Psoas muscle (tissue), 8 donors: Measurements from ENCODE around the gene GABRE. TPM values are rescaled to one million over a fixed set of nuclear protein-coding genes. Genes with fewer than 3 reads are reported as not detected.
"Not testable (repeated sequence)": the region's sequence is repeated elsewhere in the genome, so short reads cannot be mapped to it uniquely, and the experiment has no call there.

Experiments used
- ATAC-seq, 4 donors: fragments of 200-7000 bp; cut with Tn5 transposase; one replicate each; pipeline ENCODE4 v1.9.1; 2020; ENCODE audit warnings: moderate library complexity in 3 of 4, mild to moderate bottlenecking in 2 of 4
- DNase-seq, 2 donors: peaks; one replicate each; pipeline ENCODE4 v3.0.0-alpha.2; 2020
- H3K27ac ChIP-seq: fragments of 200-600 bp; one replicate; pipeline ENCODE4 v1.8.0; 2022
- H3K27me3 ChIP-seq, 3 donors: fragments of 200-600 bp in 1 of 3; one replicate each; pipeline versions ENCODE4 v1.6.1 to v1.8.0; 2013 to 2022; ENCODE audit warnings: low read length in 2 of 3, mild to moderate bottlenecking in 2 of 3, moderate library complexity in 1 of 3; ENCODE audit not compliant: insufficient read depth in 3 of 3
- H3K36me3 ChIP-seq, 2 donors: fragments of 200-600 bp in 1 of 2; one replicate each; pipeline versions ENCODE4 v1.6.1 to v1.8.0; 2013 to 2022; ENCODE audit warnings: low read depth in 1 of 2, mild to moderate bottlenecking in 1 of 2, moderate library complexity in 1 of 2; ENCODE audit not compliant: insufficient read depth in 1 of 2
- H3K4me1 ChIP-seq: fragments of 200-600 bp; one replicate; pipeline ENCODE4 v1.8.0; 2022
- H3K4me3 ChIP-seq: fragments of 200-600 bp; one replicate; pipeline ENCODE4 v1.8.0; 2022; ENCODE audit warnings: mild to moderate bottlenecking
- H3K9me3 ChIP-seq: fragments of 200-600 bp; one replicate; pipeline ENCODE4 v1.8.0; 2022
- CTCF ChIP-seq: fragments of 200-600 bp; IDR thresholded peaks from one replicate; pipeline ENCODE4 v1.8.0; 2022; ENCODE audit warnings: antibody characterized with exemption
- WGBS, 3 donors: extraction: QIAGEN DNeasy Blood & Tissue Kit; methylation state at CpG; one replicate each; pipeline versions ENCODE4 v1.1.6 to v1.1.7; 2013; 5-methylcytosine and 5-hydroxymethylcytosine counted together
- intact Hi-C, 2 donors: fragments of 100-400 bp; cut with DNase I; formaldehyde crosslinking; loops; one replicate each; pipeline versions ENCODE4 v1.11.0 to v1.14.2; 2022
- polyA plus RNA-seq, 3 donors: library from polyadenylated mRNA; stranded (reverse); fragments of 200-250 nt; gene quantifications; one replicate each; pipeline ENCODE4 v1.2.3, GENCODE V29; 2013
- total RNA-seq, 4 donors: library from RNA; stranded (reverse); fragmentation: NEBNext Ultra II Directional in 2 of 4; extraction: Animal tissue kit (Norgen Biotek cat#: 25700) in 2 of 4; gene quantifications; one replicate each; pipeline versions ENCODE4 v1.2.1 to v1.2.4, GENCODE V29; 2021 to 2023
- donor health status: healthy with polysubstance abuse.
- donor health status: DM: no; HTN: no; CAD: no; lungs with moderate emphysema.
- donor health status: Bipolar disorder and iron deficiency.
- donor health status: healthy.
- donor health status: DM: yes; HTN: yes; CAD: no.
- donor health status: DM: no; HTN: no; CAD: no.
- donor health status: DM: no; HTN: no; CAD: no.
- donor health status: DM: yes; HTN: yes; CAD: no.

Gene GABRE
- total and polyA plus RNA-seq, 7 donors = 0.90 to 3.8 (median 1.7) TPM

- WGBS, 3 donors = 82 to 96% (median 83%) methylated on average over 10 of the region's 10 CpGs
- no peaks in the 10 kb centered on the region for H3K4me1 ChIP-seq
- H3K9me3 ChIP-seq = no peaks in the 10 kb centered on the region
- no peak for DNase-seq
- intact Hi-C loops = no loop called here
- TF ChIP-seq CTCF = no peak
- H3K27me3 ChIP-seq = no peaks in the 10 kb centered on the region
- no peak overlapping the region for H3K4me3 ChIP-seq
- ATAC-seq = no peak
- H3K36me3 ChIP-seq = no peaks in the 10 kb centered on the region
- no peak overlapping the region for H3K27ac ChIP-seq
These were observed 53.2 kb downstream of the GABRE start for GRCh38 chrX:151921292-151921691.

GRCh38 chrX:151920530-151920929, 53.9 kb downstream of the GABRE start:
- DNase-seq (no peak), ATAC-seq (no peak)
- TF ChIP-seq CTCF = no peak
- H3K27ac ChIP-seq = no peak overlapping the region
- no peaks in the 10 kb centered on the region for H3K9me3 ChIP-seq
- H3K4me1 ChIP-seq = no peaks in the 10 kb centered on the region
- H3K4me3 ChIP-seq = no peak overlapping the region
- intact Hi-C loops = no loop called here
- WGBS, 3 donors = 65 to 72% (median 71%) methylated on average over 6 of the region's 6 CpGs
- H3K36me3 ChIP-seq = no peaks in the 10 kb centered on the region
- H3K27me3 ChIP-seq = no peaks in the 10 kb centered on the region

- Histone ChIP-seq H3K27ac (no peak overlapping the region), H3K4me1 (no peaks in the 10 kb centered on the region), H3K36me3 (no peaks in the 10 kb centered on the region), H3K27me3 (no peaks in the 10 kb centered on the region), H3K9me3 (no peaks in the 10 kb centered on the region), H3K4me3 (no peak overlapping the region)
- ATAC-seq = no peak
- intact Hi-C loops = no loop called here
- TF ChIP-seq CTCF = no peak
- WGBS, 3 donors = 90 to 94% (median 91%) methylated on average over 7 to 12 of the region's 12 CpGs
- DNase-seq = no peak
These were observed 54.4 kb downstream of the GABRE start for GRCh38 chrX:151920101-151920500.

GRCh38 chrX:151919610-151920009, 54.9 kb downstream of the GABRE start:
- no peak for ATAC-seq
- Histone ChIP-seq H3K27ac (no peak overlapping the region), H3K27me3 (no peaks in the 10 kb centered on the region), H3K4me1 (no peaks in the 10 kb centered on the region), H3K36me3 (no peaks in the 10 kb centered on the region), H3K4me3 (no peak overlapping the region), H3K9me3 (no peaks in the 10 kb centered on the region)
- no peak for DNase-seq
- TF ChIP-seq CTCF = no peak
- 94 to 100% (median 95%) methylated on average over 3 to 11 of the region's 11 CpGs for WGBS, 3 donors
- intact Hi-C loops = no loop called here

GRCh38 chrX:151918736-151919135, 55.7 kb downstream of the GABRE start:
- H3K27me3 ChIP-seq, H3K9me3 ChIP-seq, H3K4me1 ChIP-seq, H3K4me3 ChIP-seq, H3K36me3 ChIP-seq, DNase-seq, H3K27ac ChIP-seq, ATAC-seq, intact Hi-C loops: not testable (repeated sequence)
- 93 to 97% (median 94%) methylated on average over 9 to 17 of the region's 18 CpGs for WGBS, 3 donors
